GM10847 (cell line): ENCODE measurements around the gene PARD3.

Experiments
- POLR2A ChIP-seq: IDR thresholded peaks from 2 replicates; pipeline ENCODE4 v1.6.1; 2011; ENCODE audit not compliant: insufficient read length; ENCODE audit errors: extremely low read depth

Gene PARD3

DNA sequence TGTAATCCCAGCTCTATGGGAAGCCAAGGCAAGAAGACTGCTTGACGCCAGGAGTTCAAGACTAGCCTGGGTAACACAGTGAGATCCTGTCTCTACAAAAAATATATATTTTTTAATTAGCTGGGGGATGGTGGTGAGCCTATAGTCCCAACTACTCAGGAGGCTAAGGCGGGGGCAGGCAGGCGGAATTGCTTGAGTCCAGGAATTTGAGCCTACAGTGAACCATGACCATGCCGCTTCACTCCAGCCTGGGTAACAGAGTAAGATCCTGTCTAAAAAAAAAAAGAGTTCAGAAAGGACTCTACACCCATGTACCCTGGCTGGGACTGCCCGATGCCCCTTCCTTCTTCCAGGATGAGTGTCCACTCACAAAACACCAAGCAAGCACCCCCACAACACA lies 648.7 kb downstream of the PARD3 start:
- no peak for TF ChIP-seq POLR2A

DNA sequence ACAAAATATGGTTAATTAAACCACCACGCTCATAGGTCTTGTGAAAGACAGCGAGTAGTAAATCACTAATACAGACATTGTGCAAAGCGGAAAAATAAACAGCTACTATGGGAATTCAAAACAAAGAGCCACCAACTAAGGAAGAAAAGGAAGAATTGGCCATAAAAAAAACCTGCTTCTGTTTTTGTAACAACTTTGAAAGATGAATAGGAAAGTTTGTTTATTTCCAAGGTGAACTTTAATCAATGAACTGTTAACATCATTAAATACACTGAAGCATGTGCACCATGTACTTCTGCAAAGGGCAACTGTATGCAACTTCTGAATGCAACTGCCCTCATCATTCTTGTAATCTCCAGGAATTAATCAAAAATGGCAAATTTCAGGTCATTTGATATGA lies 651.1 kb downstream of the PARD3 start:
- no peak for TF ChIP-seq POLR2A

DNA sequence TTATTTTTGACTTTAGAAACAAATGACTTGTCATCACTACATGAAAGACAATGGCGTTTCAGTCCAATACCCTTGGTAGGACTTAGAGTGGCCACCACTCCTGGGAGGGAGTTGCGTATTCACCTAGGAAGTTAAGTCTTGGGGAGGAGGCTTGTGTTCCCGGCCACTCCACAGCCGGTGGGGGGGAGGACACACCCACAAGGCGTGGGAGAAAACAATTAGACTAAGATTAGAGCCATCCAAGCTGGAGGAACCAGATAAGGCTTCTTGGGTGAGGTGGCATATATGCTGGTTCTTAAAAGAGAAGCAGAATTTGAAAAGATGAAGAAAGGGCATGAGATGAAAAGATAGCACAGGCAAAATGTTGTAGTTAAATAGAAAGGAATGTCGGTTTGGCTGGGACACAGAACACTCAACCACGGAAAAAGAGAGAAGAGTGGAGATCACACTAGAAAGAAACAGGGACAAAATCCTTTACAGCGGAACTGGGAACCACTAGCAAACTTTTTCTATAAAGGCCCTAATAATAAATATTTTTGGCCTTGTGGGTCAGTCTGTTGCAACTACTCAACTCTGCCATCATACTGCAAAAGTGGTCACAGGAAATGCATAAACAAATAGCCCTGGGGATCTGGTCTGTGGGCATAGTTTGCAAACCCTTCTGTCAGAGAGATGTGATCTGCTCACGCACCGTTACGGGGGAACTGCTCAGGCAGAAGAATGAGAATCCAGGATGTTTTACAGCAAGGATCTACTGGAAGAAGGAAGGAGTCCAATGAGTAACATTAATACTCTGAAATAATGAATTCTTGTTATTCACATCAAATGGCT lies 651.8 kb downstream of the PARD3 start:
- no peak for TF ChIP-seq POLR2A

DNA sequence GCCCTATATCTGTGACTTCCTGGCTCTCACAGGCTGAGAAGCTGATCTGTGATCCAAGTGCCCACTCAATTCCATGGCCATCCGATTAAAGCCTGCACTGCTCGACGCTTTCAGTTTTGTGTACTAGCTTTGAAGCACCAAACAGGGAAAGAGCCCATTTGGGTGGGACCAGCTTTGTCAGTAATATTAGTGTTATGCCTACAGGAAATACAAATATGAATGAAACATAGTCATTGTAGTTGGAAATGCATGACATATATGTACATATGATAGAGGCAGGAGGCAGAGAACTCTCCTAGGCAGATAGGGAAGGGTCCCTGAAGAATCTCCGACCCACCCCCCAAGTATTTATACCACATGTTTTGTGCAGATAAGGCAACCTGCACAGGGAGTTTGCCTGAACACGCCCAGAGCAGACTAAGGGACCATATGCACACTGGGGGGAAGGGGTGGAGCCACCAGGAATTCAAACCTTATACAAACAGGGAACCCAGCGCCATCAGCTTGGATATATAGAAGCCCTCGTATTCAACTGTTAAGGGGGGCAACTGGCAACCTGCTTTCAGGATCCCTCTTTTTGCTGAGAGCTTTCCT lies 653.2 kb downstream of the PARD3 start:
- TF ChIP-seq POLR2A: no peak

DNA sequence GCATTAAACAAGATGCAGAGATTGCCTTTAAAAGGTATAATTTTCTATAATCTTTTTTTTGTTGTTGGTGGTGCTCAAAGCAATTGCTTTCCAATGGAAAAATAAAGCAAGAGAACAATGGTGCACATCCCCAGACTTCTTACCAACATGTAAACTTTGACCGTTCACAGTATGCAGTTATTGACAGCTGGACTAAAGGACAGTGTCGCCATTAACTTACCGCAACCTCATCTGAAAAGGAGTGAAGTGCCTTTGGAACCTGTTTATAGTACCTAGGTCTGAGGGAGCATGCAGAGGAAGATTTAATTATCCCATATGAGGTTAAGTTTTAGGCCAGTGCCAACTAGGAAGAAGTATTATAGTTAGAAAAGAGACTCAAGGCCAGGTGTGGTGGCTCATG lies 654.5 kb downstream of the PARD3 start:
- no peak for TF ChIP-seq POLR2A

DNA sequence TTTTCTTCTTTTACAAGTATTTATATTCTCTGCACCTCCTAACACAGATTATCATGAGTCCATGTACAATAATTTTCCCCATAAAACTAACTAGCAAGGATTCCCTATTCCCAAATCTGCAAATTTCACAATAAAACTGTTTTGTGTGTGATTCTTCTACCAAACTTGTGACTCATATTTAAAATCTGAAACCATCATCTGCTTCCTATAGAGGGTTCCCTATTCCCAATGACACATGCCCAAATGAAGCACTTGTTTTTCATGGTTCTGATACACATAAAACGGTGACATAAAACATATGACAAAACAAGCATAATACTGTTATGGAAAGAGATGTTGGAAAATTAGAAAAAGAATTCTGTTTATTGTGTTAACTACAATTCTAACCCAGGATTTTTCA lies 657.6 kb downstream of the PARD3 start:
- no peak for TF ChIP-seq POLR2A

DNA sequence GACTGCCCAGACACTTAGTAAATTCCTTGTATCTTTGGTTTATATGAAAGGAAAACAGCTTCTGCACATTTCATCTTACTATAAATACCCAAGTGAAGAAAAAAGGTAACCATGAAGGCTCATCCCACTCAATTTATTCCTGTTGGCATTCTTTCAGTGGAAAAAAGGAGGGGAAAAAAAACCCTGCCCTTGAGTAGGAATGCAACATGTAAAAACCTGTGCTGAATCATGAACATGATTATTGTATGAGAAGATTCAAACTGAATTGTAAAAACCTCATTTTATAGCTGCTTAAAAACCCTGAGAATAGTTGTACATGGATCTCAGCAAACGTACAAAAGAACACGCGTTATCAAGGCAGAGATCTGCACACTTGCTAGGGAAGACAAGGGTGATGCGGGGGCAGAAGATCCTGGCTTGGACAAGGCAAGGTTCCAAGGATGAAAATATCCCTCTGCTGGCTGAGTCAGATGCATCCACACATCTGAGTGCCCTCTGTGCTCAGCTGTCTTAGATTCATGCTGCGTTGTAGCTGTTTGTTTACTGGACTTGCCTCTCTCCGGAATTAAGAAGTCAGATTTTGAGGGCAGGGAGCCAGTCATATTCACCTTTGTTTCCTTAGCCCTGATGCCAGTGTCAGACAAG lies 658.2 kb downstream of the PARD3 start:
- no peak for TF ChIP-seq POLR2A

DNA sequence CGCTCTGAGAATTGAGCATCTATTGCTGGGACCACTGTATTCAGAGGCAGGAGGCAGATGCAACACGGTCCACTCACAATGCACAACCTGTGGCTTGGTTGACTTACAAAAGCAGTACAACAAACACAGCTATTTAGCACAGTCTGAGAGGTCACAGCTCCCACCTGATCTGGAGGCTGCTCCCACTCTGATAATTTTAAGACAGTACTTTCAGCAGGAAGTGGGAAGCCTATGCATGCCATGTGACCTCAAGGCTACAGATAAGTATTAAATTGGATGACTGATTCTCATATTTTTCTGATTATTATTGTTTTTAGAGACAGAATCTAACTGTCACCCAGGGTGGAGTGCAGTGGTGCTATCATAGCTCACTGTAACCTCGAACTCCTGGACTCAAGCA lies 659.3 kb downstream of the PARD3 start:
- TF ChIP-seq POLR2A: no peak

DNA sequence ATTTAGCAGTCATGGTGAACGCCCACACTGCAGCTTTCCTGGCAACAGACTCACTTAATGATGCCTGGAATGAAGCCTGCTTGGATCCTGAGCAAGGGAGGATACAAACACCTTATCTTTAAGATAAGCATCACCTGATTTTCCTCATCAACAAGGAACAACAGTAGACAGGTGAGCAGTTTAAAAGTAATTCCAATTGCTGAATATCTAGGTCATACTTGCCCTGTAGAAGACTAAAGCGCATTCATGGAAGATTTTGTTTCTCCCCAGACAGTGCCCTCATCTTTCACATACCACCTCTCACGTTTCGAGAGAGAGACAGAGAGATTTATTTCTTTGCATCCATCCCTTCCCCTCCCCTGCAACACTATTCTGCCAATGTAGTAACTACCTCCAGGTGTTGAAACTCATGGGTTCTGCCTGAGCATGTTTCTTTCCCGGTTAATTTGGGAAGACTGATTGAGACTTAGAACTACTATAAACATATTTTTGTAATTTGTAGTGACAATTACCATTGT lies 660.7 kb downstream of the PARD3 start:
- no peak for TF ChIP-seq POLR2A

DNA sequence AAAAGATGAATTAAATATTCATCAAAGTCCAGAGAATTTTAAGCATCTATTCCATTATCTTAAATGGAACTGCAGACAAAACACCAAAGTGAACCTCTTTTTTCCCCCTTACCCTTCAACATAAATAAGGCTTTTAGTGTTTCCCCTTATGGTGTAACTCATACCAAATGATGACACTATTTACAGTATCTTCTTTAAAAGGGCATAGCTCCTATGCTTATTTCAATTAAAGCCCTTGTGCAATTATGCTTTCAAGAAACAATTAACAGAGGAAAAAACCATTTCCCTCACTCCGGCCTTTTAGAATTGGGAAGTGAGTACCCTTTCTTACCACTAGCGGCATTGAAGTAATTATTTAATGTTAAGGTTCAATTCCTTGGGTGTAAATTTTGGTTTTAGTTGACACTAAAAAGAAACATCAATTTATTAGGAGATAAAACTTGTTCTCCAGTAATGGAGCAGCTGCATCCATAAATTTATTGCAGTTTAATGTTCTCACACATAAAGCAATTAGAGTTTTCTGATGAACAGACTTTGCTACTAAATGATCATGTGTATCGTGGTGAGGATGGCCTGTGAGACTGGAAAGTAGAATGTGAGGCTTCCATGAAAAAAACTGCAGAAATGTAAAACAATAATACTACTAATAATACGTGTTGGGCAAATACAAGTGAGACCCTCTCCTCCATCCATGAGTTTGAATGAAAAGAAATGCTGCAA lies 661.3 kb downstream of the PARD3 start:
- no peak for TF ChIP-seq POLR2A

DNA sequence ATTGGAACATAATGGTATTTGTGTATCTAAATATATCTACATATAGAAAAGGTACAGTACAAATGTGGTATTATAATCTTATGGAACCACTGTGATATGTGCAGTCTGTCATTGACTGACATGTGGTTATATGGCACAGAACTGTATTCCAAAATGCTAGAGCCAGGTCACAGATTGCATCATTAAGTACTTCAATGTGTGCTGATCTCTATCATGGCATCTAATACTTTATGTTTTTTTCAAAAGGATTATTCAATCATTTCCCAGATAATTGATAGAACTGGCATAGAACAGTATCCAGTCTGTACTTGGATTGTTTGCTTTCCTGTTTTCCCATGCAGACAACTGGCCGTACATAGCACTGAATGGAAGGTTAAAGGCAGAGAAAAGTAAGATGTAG lies 662.7 kb downstream of the PARD3 start:
- TF ChIP-seq POLR2A: no peak

DNA sequence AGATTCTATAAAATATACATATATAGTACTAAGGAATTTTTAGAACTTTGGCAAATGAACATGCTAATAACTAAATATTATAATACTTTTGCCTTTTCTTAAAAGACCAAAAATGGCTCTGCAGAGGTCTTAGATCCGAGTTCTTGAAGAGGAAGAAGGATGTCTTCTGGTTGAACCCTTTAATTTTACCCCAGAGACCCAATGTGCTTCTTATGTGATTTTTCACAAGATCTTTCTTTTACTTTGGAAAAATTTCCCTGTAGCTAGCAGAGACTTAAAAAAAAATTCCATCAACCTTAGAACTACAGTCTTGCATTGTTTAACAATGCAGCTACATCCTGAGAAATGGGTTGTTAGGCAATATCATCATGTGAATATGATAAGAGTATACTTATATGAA lies 663.2 kb downstream of the PARD3 start:
- no peak for TF ChIP-seq POLR2A

DNA sequence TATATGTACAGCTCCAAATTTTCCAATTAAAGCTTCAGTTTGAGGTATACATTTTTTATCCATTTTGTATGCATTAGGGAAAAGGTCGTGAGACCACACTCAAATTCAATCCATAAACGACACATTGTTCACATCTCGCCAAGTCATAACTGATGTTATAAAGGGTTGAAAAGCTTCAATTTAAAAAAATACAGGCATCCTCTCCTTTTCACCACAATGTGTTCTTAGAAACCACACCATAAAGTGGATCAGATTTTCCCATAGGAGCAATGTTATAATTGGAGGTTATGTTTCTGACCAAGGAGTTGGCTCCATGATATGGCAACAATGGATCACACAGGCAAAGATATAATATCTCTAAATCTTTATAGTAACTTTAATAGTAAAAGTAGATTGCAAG lies 663.6 kb downstream of the PARD3 start:
- no peak for TF ChIP-seq POLR2A

DNA sequence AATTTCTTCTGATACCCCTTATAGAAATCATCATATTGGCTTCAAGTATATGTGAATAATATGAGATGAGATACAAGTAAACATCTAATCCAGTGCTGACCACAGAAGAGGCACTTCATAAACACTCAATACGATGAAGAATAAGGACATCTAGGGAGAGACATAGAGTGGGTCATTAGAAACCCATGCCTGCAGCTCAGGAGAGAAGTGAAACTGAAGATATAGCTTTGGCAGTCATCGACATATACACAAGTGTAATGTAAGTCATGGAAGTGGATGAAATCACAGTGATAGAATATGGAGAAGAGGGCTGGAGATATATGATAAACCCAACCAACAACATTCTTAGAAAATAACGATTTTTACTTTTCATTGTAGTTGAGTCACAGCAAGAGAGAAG lies 665.0 kb downstream of the PARD3 start:
- TF ChIP-seq POLR2A: no peak

DNA sequence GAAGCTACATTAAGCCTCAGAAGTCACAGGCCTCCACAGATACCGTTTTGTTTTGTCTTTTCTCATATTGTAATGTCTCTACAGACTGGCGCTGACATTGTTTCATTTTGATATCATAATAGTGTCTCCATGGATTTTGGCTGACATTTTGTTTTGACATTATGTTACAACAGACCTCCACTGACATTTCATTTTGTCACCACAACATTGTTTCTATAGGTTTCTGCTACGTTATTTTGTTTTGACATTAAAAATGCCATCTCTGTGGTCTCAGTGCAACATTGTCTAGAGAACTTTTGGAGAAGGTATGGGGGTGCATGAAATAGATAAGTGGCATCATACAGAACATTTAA lies 666.8 kb downstream of the PARD3 start:
- TF ChIP-seq POLR2A: no peak
